HG03108 (cell line): ENCODE results near the gene RSRP1.

ENCODE experiments used
- ATAC-seq: cut with Tn5 transposase; IDR thresholded peaks from one replicate; pipeline ENCODE4 v1.9.1; 2021; ENCODE audit warnings: moderate library complexity; ENCODE audit not compliant: unreplicated experiment

RSRP1 gene

GRCh38 chr1:25219661-25220251 lies 27.5 kb downstream of the RSRP1 start:
- no peak for ATAC-seq

DNA sequence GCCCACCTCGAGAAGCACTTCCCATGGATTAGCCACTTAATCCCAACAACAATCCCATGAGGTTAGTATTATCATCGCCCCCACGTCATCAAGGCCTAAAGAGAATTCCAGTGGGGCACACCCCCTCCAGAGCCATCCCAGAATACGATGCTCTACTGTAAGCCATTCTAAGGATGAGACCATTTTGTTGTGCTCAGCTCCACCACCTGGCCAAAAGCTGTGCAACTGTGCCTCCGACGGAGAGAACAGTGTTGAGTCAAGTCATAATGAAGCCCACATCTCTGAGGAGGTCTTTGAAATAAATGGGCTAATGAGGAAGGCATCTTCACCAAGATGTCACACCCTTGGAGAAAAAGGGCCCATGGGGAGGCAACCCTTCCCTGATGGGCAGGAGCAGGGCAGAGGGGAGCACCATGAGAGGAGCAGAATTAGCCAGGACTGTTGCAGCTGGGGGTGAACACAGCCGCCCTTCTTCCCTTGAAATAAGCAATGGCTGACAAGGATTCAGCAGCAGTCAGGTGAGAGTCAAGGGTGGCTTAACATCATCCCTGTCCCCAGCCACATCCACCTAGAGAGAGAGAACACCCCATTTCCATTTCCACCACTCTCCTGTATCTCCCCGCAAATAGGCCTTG lies 29.5 kb downstream of the RSRP1 start:
- ATAC-seq, result no peak

- no peak for ATAC-seq
Observed at GRCh38 chr1:25217015-25217414, 30.2 kb downstream of the RSRP1 start.

GRCh38 chr1:25216123-25216522 lies 31.1 kb downstream of the RSRP1 start:
- no peak for ATAC-seq

DNA sequence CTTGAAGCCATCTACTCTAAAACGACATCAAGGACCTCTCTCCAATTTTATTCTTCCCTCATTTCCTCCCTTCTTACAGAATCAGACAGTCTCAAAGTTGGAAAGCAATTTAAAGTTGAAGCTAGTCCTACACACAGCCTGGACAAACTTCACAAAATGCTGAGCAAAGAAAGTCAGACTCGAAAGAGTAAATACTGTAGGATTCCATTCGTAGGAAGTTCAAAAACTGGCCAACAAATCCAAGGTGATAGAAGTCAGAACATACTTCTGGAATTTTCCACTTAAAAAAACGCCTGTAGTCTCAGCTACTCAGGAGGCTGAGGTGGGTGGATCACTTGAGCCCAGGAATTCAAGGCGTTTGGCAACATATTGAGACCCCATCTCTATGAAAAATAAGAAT lies 34.5 kb downstream of the RSRP1 start:
- no peak for ATAC-seq

- no peak for ATAC-seq
Observed at GRCh38 chr1:25210728-25211127, 36.5 kb downstream of the RSRP1 start.

DNA sequence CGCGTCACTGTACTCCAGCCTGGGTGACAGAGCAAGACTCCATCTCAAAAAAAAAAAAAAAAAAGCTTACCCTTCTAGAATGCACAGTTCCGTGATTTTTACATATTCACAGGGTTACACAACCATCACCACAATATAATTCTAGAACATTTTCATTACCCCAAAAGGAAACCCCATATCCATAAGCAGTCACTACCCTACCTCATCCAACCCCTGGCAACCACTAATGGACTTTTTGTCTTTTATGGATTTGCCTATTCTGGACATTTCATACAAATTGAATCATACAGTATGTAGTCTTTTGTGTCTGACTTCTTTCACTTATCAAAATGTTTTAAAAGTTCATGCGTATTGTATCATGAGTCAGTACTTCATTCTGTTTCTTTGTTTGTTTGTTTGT lies 37.7 kb downstream of the RSRP1 start:
- no peak for ATAC-seq

DNA sequence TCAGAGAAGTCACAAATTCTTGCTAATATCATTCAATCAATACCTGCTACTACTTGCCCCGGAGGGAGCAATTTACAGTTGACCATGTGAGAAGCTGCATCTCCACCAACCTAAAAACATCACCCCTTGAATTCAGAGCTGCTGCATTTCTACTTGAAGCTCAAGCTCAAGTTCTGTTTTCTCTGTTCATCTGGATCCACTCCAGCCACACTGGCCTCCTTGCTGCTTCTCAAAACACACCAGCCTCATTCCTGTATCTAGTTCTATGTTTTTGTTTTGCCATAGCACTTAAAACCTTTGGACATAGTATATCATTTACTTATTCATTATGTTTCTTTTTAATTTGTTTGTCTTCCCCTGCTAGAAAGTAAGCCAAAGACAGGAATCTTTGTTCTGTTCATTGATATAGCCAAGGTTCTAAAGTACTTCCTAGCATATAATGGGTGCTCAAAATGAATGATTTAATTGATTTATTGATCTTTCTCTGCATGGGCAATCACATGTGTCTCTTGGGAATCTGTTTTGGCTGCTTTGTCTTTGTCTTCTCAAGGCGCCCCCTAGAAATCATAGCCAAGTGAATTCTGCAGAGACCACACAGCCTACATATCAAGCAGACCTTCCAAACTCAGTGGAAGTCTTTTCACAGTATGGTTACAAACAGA lies 38.6 kb downstream of the RSRP1 start:
- no peak for ATAC-seq

DNA sequence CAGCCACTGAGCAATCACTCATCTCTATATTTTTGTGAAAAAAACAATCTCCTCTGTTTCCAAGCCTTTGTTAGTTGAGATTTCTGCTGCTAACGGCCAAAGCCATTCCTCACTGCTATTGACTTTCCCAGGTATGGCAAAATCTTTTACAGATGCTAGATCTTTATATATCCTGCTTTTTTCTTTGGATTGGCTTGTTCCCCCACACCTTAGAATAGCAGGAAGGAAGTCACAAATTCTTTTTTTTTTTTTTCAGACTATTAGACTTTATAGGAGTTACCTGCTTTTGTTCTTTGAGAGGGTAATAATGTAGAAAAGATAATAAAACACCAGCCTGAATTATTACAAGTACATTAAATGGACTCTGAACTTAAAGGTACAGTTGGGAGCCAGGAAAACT lies 39.2 kb downstream of the RSRP1 start:
- ATAC-seq, result no peak

- no peak for ATAC-seq
Observed at GRCh38 chr1:25206201-25206600, 41.1 kb downstream of the RSRP1 start.

DNA sequence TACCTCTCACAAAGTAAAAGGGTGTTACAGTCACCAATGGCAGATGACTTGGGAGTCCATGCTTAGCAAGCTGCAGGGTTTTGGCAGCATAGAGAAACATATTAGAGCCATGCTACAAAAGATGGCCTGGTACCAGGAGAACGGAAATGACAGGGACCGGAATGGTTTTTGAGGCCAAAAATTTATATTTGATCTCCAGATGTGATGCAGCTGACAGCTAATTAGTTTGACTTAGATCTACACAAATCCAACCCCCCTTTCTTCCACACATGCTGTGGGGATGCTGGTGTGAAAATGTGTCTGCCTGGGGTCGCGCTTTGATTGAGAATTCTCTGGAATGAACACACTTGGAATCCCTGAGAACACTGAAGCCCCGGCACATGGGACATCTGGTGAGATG lies 41.5 kb downstream of the RSRP1 start:
- ATAC-seq, result no peak

GRCh38 chr1:25204797-25205480 lies 42.3 kb downstream of the RSRP1 start:
- ATAC-seq, result no peak

GRCh38 chr1:25201006-25201405 lies 46.2 kb downstream of the RSRP1 start:
- no peak for ATAC-seq

GRCh38 chr1:25199819-25200620 lies 47.2 kb downstream of the RSRP1 start:
- ATAC-seq, result no peak

DNA sequence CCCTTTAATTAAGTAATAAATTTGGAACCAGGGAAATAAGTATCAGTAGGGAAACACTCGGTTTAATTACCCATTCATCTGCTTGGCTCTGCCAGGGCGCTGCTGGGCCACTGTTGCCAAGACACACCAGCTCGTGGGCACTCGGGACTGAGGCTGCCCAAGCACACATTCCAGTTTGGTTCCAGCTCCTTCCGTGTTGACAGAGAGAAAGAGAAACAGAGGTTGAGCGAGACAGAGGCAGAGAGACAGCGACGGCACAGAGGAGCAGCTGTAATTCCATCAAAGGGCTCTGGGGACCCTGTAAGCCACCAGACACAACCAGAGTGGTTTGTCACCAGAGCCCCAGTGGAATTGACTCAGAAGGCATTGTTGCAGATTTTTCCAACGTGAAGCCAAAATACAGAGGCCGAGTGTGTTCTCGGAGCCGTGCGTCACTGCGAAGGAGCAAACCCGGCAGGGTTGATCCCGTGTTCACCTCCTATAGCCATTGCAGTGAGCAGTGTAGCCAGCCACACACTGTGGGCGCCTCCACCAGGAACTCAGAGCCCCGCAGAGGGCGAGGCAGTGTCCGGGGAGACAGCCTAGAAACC lies 48.5 kb downstream of the RSRP1 start:
- no peak for ATAC-seq

- no peak for ATAC-seq
Observed at GRCh38 chr1:25197982-25198662, 49.1 kb downstream of the RSRP1 start.

GRCh38 chr1:25197235-25197975 lies 49.8 kb downstream of the RSRP1 start:
- no peak for ATAC-seq

DNA sequence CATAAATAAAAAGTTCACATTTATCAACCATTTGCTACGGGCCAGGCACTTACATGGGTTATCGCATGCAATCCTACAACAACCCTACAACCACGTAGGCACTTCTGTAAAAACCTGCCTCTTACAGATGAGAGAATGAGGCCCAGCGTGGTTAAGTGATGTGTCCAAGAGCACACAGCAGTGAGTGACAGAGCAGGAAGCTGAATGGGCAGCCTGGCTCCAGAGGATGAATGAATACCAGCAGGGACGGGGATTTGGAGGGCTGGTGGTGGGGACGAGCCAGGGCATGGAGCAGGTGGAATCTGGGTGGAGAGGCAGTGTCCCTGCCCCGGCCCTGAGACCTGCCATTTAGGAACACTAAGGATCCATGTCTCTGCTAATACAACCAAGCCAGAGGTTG lies 50.4 kb downstream of the RSRP1 start:
- ATAC-seq, result no peak

- no peak for ATAC-seq
Observed at GRCh38 chr1:25195835-25196234, 51.4 kb downstream of the RSRP1 start.
